Type B pancreatic cell (in vitro differentiated cells): ENCODE results near the gene ETV6. TPM values are rescaled to one million over a fixed set of nuclear protein-coding genes. Genes with fewer than 3 reads are reported as not detected.
A peak's percentile ranks its signal among the peaks of the same experiment; 100 is the strongest.

Experiments used
- DNase-seq: peaks from one replicate; pipeline ENCODE4 v3.0.0; 2021; ENCODE audit warnings: mixed read lengths; ENCODE audit not compliant: unreplicated experiment; ENCODE audit errors: extremely low spot score
- H3K27ac Mint-ChIP-seq: 2 replicates; pipeline ENCODE4 v1.8.0; 2021; ENCODE audit warnings: mild to moderate bottlenecking, mixed read lengths
- H3K27me3 Mint-ChIP-seq: 2 replicates; pipeline ENCODE4 v1.8.0; 2021; ENCODE audit warnings: mixed read lengths
- H3K36me3 Mint-ChIP-seq: 2 replicates; pipeline ENCODE4 v1.8.0; 2021; ENCODE audit warnings: mixed read lengths
- H3K4me1 Mint-ChIP-seq: one replicate; pipeline ENCODE4 v1.8.0; 2021; ENCODE audit warnings: mixed read lengths; ENCODE audit not compliant: unreplicated experiment
- H3K4me3 Mint-ChIP-seq: 2 replicates; pipeline ENCODE4 v1.8.0; 2021; ENCODE audit warnings: mild to moderate bottlenecking, mixed read lengths
- H3K9me3 Mint-ChIP-seq: 2 replicates; pipeline ENCODE4 v1.8.0; 2021; ENCODE audit warnings: mixed read lengths
- total RNA-seq: library from RNA; stranded (reverse); gene quantifications from 2 replicates; pipeline ENCODE4 v1.2.1, GENCODE V29; 2021; ENCODE audit warnings: low replicate concordance
- TF ChIP-seq, protein P1 (sequence below): fragments of 200-600 bp; sonication (generic); conservative IDR thresholded peaks from 2 replicates; pipeline ENCODE4 v1.5.0; 2021; ENCODE audit warnings: antibody characterized with exemption, mild to moderate bottlenecking

ETV6 gene
- total RNA-seq, 1 donor from 2014 or later: 26.5 TPM

GRCh38 chr12:11825278-11825677, 175.8 kb downstream of the ETV6 start:
- Mint-ChIP-seq H3K9me3 (no peaks in the 10 kb centered on the region), H3K4me1 (peaks cover 26% of the 10 kb centered on the region), H3K27me3 (no peaks in the 10 kb centered on the region), H3K4me3 (no peak overlapping the region), H3K36me3 (peaks cover 26% of the 10 kb centered on the region), H3K27ac (no peak overlapping the region)
- TF ChIP-seq, protein P1, sequence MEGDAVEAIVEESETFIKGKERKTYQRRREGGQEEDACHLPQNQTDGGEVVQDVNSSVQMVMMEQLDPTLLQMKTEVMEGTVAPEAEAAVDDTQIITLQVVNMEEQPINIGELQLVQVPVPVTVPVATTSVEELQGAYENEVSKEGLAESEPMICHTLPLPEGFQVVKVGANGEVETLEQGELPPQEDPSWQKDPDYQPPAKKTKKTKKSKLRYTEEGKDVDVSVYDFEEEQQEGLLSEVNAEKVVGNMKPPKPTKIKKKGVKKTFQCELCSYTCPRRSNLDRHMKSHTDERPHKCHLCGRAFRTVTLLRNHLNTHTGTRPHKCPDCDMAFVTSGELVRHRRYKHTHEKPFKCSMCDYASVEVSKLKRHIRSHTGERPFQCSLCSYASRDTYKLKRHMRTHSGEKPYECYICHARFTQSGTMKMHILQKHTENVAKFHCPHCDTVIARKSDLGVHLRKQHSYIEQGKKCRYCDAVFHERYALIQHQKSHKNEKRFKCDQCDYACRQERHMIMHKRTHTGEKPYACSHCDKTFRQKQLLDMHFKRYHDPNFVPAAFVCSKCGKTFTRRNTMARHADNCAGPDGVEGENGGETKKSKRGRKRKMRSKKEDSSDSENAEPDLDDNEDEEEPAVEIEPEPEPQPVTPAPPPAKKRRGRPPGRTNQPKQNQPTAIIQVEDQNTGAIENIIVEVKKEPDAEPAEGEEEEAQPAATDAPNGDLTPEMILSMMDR: no peak
- DNase-seq: no peak

DNA sequence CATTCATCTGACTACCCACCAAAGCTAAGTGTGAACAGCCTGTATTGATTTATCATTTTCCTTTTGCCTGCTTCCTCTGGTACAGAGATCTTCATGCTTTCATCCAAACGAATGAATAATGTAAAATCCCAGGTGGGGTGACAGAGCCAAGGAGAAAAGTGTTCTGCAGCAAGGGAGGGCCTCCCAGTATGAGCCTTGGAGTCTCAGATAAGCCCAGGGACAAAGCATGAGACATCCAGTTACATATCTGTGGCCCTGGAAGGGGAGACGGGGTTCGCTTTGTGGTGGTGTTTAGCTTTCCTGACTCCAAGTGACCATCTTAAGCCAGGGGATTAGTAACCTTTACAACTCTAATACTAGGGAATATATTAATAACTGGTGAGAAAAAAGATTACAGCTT, 177.1 kb downstream of the ETV6 start:
- peak overlapping the region; percentile 7 for H3K4me3 Mint-ChIP-seq

DNA sequence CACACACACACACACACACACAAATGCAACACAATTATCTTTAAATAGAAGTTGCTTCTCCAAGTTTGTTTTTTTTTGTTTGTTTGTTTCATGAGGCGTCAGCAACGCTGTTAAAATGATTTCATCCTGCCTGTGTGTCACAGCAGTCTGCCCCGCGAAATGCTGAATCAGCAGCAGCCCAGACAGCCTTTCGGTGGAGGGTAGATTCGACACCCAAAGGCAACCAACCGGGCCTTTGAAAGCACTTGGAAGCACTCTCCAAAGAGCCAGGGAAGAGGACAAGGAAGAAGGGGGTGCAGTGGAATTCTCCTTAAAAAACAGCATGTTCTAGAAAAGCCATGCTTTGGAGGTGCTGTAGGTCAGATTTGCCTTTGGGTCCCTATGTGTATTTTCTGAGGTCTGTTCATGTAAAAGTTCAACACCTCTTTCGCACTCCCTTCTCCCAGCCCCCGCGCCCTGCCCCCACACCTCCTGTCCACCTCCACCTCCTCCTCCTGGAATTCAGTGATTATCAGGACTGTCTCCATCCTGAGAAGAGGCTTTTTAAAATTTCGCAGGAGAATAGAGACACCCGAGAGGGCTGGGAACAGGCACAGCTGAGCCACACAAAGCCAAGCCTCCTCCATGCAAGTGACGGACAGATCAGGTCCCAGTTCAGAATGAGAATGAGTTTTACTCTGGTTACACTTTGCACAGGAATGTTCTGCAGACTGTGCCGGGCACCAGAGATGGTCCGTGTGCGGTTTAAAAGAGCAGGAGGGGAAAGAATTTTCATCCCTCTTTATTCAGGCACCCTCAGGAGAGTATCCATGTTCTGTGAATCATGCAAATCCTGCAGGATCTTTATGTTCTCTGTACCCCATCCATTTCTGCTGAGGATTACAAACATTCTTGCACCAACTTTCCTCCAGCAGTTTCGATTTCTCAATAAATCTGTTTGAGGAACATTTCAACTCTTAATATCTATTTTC, 177.9 kb downstream of the ETV6 start:
- H3K27ac Mint-ChIP-seq: peak overlapping the region; percentile 62
- DNase-seq: no peak
- H3K9me3 Mint-ChIP-seq: no peaks in the 10 kb centered on the region
- H3K27me3 Mint-ChIP-seq: no peaks in the 10 kb centered on the region
- H3K36me3 Mint-ChIP-seq: peaks cover 26% of the 10 kb centered on the region
- peak overlapping the region; percentile 47 for H3K4me3 Mint-ChIP-seq
- H3K4me1 Mint-ChIP-seq: peaks cover 25% of the 10 kb centered on the region
- TF ChIP-seq, protein P1: no peak

More for the DNA sequence above, 177.1 kb downstream of the ETV6 start:
- Mint-ChIP-seq H3K4me1 (peaks cover 26% of the 10 kb centered on the region), H3K36me3 (peaks cover 26% of the 10 kb centered on the region), H3K27ac (peak overlapping the region; percentile 34), H3K27me3 (no peaks in the 10 kb centered on the region), H3K9me3 (no peaks in the 10 kb centered on the region)
- no peak for DNase-seq
- TF ChIP-seq, protein P1: no peak

DNA sequence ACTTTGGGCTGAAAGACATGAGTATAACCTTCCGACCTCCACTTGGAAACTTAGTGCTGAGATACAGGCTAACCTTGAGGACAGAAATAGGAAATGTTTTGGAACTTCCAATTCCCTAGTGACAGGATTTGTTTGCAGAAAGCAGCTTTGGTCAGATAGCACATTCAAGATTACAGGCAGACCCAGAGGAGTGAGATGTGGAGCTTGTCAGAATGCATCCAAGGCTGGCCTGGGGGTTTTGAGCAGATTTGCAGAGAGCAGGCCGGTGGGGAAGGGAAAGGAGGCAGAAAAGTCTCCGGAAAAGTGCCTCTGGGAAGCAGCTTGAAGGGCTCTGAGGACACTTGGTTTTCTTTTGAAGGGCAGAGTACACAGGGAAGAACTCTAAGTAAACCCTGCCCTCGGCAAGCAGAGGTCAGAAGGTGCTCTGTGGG, 180.3 kb downstream of the ETV6 start:
- Mint-ChIP-seq H3K36me3 (peaks cover 26% of the 10 kb centered on the region), H3K4me1 (peaks cover 19% of the 10 kb centered on the region), H3K9me3 (no peaks in the 10 kb centered on the region), H3K27me3 (no peaks in the 10 kb centered on the region), H3K4me3 (no peak overlapping the region), H3K27ac (no peak overlapping the region)
- TF ChIP-seq, protein P1: no peak
- DNase-seq: no peak

DNA sequence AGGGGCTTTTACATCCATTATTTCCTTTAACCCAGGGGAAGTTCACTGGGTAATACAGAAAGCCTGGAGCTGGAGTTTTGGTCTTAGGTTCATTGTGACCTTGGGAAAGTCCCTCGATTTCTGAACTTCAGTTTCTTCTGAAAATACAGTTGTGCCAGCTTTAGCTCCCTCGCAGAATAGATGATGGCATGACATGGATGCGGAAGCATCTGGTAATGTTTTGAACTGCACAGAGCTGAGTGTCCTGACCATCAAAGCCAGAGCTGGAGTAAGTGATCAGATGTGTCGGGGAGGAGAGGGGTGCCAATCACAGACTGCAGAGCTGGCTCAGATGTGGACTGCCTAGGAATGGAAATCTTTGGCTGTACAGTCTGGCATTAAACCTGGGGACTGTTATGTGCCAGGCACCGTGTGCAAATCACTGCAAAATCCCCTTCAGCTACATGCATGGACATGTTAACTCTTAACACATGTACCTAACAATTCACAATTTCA, 180.9 kb downstream of the ETV6 start:
- TF ChIP-seq, protein P1: no peak
- Mint-ChIP-seq H3K27me3 (no peaks in the 10 kb centered on the region), H3K9me3 (no peaks in the 10 kb centered on the region), H3K4me3 (no peak overlapping the region), H3K36me3 (peaks cover 20% of the 10 kb centered on the region), H3K27ac (no peak overlapping the region), H3K4me1 (peaks cover 19% of the 10 kb centered on the region)
- no peak for DNase-seq
